ENCODE results near the gene GARIN5B.

Gene GARIN5B

GRCh38 chr19:55383279-55384130 is 20.4 kb upstream of the GARIN5B start:
- Histone ChIP-seq H4K20me1 (ENCODE audit: insufficient read depth, low read length) (no peaks in the 10 kb centered on the region), H3K36me3 (ENCODE audit: insufficient read depth, low read length) (peaks cover 26% of the 10 kb centered on the region), H3K79me2 (ENCODE audit: insufficient read depth, low read length) (no peaks in the 10 kb centered on the region), H3K4me3 (ENCODE audit: low read depth, low read length, poor library complexity, severe bottlenecking) (peak overlapping the region; percentile 94), H3K27ac (ENCODE audit: low read depth, low read length, poor library complexity, severe bottlenecking) (no peak overlapping the region), H3K9me3 (ENCODE audit: low read length) (no peaks in the 10 kb centered on the region), H3K9ac (ENCODE audit: low read length) (peak overlapping the region; percentile 88; the same call in 1 of the 2 replicates), H3K27me3 (ENCODE audit: insufficient read depth, low read length) (no peaks in the 10 kb centered on the region), H2AFZ (ENCODE audit: low read length) (no peak overlapping the region), H3F3A (ENCODE audit: insufficient read depth, low read length) (no peaks in the 10 kb centered on the region), H3K4me1 (ENCODE audit: insufficient read depth, low read length, severe bottlenecking) (peaks cover 37% of the 10 kb centered on the region), H3K9me2 (ENCODE audit: low read depth, low read length) (no peaks in the 10 kb centered on the region), H3K4me2 (ENCODE audit: low read length) (peak overlapping the region; percentile 93)
- TF ChIP-seq, protein P1, sequence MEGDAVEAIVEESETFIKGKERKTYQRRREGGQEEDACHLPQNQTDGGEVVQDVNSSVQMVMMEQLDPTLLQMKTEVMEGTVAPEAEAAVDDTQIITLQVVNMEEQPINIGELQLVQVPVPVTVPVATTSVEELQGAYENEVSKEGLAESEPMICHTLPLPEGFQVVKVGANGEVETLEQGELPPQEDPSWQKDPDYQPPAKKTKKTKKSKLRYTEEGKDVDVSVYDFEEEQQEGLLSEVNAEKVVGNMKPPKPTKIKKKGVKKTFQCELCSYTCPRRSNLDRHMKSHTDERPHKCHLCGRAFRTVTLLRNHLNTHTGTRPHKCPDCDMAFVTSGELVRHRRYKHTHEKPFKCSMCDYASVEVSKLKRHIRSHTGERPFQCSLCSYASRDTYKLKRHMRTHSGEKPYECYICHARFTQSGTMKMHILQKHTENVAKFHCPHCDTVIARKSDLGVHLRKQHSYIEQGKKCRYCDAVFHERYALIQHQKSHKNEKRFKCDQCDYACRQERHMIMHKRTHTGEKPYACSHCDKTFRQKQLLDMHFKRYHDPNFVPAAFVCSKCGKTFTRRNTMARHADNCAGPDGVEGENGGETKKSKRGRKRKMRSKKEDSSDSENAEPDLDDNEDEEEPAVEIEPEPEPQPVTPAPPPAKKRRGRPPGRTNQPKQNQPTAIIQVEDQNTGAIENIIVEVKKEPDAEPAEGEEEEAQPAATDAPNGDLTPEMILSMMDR (IDR thresholded peaks at IDR 0.05; ENCODE audit: low read length), result no peak
- TF ChIP-seq EZH2 (IDR thresholded peaks at IDR 0.05; ENCODE audit: borderline replicate concordance, low read length), result no peak

- Histone ChIP-seq H3K4me3 (ENCODE audit: low read depth, low read length, poor library complexity, severe bottlenecking) (peak overlapping the region; percentile 52), H3F3A (ENCODE audit: insufficient read depth, low read length) (no peaks in the 10 kb centered on the region), H3K9me2 (ENCODE audit: low read depth, low read length) (no peaks in the 10 kb centered on the region), H3K27me3 (ENCODE audit: insufficient read depth, low read length) (no peaks in the 10 kb centered on the region), H4K20me1 (ENCODE audit: insufficient read depth, low read length) (no peaks in the 10 kb centered on the region), H3K9ac (ENCODE audit: low read length) (no peak overlapping the region), H3K79me2 (ENCODE audit: insufficient read depth, low read length) (no peaks in the 10 kb centered on the region), H3K4me2 (ENCODE audit: low read length) (peak overlapping the region; percentile 60; the same call in 1 of the 2 replicates), H3K36me3 (ENCODE audit: insufficient read depth, low read length) (peaks cover 17% of the 10 kb centered on the region), H3K4me1 (ENCODE audit: insufficient read depth, low read length, severe bottlenecking) (peaks cover 27% of the 10 kb centered on the region), H3K27ac (ENCODE audit: low read depth, low read length, poor library complexity, severe bottlenecking) (no peak overlapping the region), H3K9me3 (ENCODE audit: low read length) (no peaks in the 10 kb centered on the region), H2AFZ (ENCODE audit: low read length) (no peak overlapping the region)
- no peak for TF ChIP-seq EZH2 (IDR thresholded peaks at IDR 0.05; ENCODE audit: borderline replicate concordance, low read length)
- TF ChIP-seq, protein P1 (IDR thresholded peaks at IDR 0.05; ENCODE audit: low read length), result no peak
These were observed 19.5 kb upstream of the GARIN5B start for GRCh38 chr19:55382522-55383054.

- H3K27ac ChIP-seq (ENCODE audit: low read depth, low read length, poor library complexity, severe bottlenecking), result no peak overlapping the region
- no peaks in the 10 kb centered on the region for H3K27me3 ChIP-seq (ENCODE audit: insufficient read depth, low read length)
- H3K4me3 ChIP-seq (ENCODE audit: low read depth, low read length, poor library complexity, severe bottlenecking), result no peak overlapping the region
- H3K4me2 ChIP-seq (ENCODE audit: low read length), result no peak overlapping the region
- H3K9me2 ChIP-seq (ENCODE audit: low read depth, low read length), result no peaks in the 10 kb centered on the region
- no peaks in the 10 kb centered on the region for H3F3A ChIP-seq (ENCODE audit: insufficient read depth, low read length)
- H3K36me3 ChIP-seq (ENCODE audit: insufficient read depth, low read length), result peaks cover 12% of the 10 kb centered on the region
- no peak overlapping the region for H3K9ac ChIP-seq (ENCODE audit: low read length)
- no peaks in the 10 kb centered on the region for H4K20me1 ChIP-seq (ENCODE audit: insufficient read depth, low read length)
- TF ChIP-seq, protein P1 (IDR thresholded peaks at IDR 0.05; ENCODE audit: low read length), result no peak
- no peak for TF ChIP-seq EZH2 (IDR thresholded peaks at IDR 0.05; ENCODE audit: borderline replicate concordance, low read length)
- H2AFZ ChIP-seq (ENCODE audit: low read length), result no peak overlapping the region
- H3K4me1 ChIP-seq (ENCODE audit: insufficient read depth, low read length, severe bottlenecking), result peaks cover 22% of the 10 kb centered on the region
- H3K9me3 ChIP-seq (ENCODE audit: low read length), result no peaks in the 10 kb centered on the region
- H3K79me2 ChIP-seq (ENCODE audit: insufficient read depth, low read length), result no peaks in the 10 kb centered on the region
These were observed 19.0 kb upstream of the GARIN5B start for GRCh38 chr19:55382013-55382412.
